ENCODE data around the gene B4GALNT1.

Gene B4GALNT1

DNA sequence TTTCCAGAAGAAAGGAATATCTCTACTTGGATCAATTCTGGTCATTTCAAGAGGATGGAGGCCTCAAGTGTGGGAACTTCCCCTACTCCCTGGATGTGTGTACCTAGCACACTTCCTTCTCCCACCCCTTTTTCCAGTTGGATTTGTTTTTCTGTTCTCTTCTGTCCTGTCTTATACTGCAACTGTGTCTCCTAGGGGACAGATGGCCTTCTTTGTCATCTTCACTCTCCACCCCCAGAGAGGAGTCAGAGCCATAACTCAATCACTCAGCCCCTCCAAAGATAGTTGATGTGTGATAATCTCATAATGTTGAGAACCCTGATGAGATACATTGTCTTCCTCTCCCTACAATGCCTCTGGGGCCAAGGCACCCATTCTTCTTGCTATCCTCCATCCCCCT, 30.5 kb downstream of the B4GALNT1 start:
- TF ChIP-seq, protein P1, sequence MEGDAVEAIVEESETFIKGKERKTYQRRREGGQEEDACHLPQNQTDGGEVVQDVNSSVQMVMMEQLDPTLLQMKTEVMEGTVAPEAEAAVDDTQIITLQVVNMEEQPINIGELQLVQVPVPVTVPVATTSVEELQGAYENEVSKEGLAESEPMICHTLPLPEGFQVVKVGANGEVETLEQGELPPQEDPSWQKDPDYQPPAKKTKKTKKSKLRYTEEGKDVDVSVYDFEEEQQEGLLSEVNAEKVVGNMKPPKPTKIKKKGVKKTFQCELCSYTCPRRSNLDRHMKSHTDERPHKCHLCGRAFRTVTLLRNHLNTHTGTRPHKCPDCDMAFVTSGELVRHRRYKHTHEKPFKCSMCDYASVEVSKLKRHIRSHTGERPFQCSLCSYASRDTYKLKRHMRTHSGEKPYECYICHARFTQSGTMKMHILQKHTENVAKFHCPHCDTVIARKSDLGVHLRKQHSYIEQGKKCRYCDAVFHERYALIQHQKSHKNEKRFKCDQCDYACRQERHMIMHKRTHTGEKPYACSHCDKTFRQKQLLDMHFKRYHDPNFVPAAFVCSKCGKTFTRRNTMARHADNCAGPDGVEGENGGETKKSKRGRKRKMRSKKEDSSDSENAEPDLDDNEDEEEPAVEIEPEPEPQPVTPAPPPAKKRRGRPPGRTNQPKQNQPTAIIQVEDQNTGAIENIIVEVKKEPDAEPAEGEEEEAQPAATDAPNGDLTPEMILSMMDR (IDR thresholded peaks at IDR 0.05; ENCODE audit: borderline replicate concordance, insufficient read depth, low read depth, low read length) = no peak
- H3K4me3 ChIP-seq (ENCODE audit: low read depth, low read length) = no peak overlapping the region

DNA sequence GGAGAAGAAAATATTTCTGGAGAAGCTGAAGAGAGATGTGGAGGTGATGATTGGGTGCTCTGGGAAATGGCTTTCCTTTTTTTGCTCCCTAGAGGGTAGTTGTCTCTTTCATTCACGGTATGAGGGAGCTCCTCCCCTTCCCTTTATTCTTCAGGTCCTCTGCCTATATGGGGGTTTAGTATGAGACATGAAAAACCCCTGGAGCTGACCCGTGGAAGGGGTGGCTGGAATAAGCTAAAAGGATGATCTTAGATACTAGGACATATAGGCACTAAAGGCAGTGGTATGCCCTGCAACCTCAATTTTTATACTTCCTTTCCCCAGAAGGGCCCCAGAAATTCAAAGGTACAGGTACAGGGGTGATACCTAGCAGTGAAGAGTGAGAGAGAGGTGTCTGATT, 32.6 kb downstream of the B4GALNT1 start:
- TF ChIP-seq, protein P1 (IDR thresholded peaks at IDR 0.05; ENCODE audit: borderline replicate concordance, insufficient read depth, low read depth, low read length) = no peak
- no peak overlapping the region for H3K4me3 ChIP-seq (ENCODE audit: low read depth, low read length)

DNA sequence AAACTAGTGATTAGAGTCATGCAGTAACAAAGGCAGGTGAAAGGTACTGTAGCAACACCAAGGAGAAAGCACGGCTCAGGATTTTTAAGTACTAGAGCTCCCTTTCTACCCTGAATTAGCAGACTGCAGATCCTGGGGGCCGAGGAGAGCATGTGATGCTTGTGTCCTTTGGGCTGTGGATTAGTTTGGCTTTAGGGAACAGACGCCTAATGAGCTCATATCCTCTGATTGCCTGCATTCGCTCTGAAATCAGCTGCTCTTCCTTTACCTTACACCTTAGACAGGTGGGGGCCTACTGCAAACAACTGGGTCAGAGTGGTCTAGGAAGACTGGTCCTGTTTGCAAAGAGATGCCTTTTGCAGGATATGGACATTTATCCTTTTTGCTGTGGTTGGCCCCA, 39.8 kb downstream of the B4GALNT1 start:
- no peak overlapping the region for H3K4me3 ChIP-seq (ENCODE audit: low read depth, low read length)
- TF ChIP-seq, protein P1 (IDR thresholded peaks at IDR 0.05; ENCODE audit: borderline replicate concordance, insufficient read depth, low read depth, low read length) = no peak

DNA sequence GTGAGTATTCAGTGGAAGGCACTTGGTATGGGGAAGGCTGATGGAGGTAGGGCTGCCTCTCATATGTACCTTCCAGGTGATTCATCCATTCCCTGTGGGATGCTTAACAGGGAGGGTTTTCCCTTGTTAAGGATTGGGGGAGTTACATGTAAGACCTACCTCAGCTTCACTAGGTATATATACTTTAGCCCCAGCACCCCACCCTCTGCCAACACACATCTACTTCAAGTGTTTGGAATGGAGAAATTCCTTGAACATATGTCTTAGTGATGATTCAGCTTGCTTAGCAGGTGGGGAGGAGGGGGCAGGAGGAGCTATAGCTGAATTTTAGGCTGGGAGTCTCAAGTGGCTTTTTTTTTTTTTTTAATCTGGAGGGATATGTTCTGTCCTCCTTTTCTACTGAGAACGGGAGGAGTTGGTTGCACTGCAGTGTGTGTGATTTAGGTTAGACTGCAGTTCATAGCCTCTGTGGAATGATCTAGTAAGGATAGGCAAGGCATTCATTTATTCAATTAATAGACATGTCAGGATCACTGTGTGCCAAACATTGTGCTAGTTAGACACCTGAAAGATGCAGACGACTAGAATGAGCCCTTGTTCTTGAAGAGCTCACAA, 40.3 kb downstream of the B4GALNT1 start:
- TF ChIP-seq, protein P1 (IDR thresholded peaks at IDR 0.05; ENCODE audit: borderline replicate concordance, insufficient read depth, low read depth, low read length) = no peak

DNA sequence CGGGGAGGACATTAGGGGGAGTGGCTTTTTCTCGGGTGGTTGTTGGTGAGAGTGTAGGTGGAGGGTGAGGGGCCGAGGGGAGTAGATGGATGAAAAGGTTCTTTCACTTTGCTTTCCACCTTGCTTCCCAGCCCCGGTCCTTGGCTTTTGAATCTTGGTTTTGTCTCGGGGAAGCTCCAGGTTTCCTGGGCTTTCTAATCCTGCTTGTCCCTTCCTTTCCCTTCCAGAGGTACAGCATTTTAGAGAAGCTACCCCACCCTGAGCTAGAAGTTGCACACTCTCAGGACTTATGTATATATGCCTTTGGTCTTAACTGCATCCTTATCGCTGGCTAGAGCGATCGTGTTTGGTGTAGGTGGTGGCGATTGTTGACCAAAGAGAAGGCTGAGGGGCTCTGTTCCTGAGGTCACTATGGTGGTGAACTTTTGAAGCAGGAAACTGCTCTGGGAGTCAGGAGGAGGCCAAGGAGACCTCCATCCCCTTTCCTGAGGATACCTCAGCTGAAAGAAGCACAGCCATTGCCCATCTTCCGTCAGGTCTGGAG, 41.1 kb downstream of the B4GALNT1 start:
- TF ChIP-seq, protein P1 (IDR thresholded peaks at IDR 0.05; ENCODE audit: borderline replicate concordance, insufficient read depth, low read depth, low read length) = no peak
- peak overlapping the region; percentile 92 for H3K4me3 ChIP-seq (ENCODE audit: low read depth, low read length)

More for the DNA sequence above, 40.3 kb downstream of the B4GALNT1 start:
- H3K4me3 ChIP-seq (ENCODE audit: low read depth, low read length) = no peak overlapping the region

DNA sequence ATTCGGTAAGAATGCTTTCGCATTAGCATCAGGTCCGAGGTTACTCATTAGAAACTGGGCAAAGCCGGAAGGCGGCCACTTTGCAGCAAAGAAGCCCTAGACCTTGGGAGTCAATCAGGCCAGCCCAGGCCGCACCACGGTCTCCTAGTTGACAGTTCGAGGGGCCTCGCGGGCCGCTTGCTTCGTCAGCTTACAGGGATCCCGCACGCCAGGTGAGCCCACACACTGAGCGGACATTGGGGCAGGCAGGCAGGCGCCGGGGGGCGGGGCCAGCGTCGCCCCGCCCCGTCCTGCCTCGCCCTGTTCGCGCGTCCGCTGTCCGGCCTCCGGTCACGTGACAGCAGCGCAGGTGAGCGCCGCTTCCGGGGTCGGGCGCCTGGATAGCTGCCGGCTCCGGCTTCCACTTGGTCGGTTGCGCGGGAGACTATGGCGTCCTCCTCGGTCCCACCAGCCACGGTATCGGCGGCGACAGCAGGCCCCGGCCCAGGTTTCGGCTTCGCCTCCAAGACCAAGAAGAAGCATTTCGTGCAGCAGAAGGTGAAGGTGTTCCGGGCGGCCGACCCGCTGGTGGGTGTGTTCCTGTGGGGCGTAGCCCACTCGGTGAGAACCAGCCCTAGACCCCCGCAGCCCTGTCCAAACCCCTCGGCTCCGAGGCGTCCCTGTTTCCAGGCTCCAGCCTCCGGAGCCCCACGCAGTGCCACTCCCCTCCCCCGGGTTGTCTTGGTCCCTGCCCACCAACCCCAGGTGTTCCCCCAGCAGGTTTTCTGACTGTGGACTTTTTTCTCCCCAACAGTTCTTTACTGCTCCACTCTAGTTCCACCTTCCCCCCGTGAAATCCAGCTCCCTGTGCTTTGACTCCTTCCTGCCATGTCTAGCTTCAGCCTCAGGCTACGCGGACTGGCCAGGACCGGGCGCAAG, 41.9 kb downstream of the B4GALNT1 start, which contains the start of gene PIP4K2C:
Gene PIP4K2C (plus strand): TSS at position 329 of the 918 bp plus-strand sequence. CDS start 98 bp downstream, at position 427.
- H3K4me3 ChIP-seq (ENCODE audit: low read depth, low read length) = peak within 1 kb of the TSS; percentile 92
- TF ChIP-seq, protein P1 (IDR thresholded peaks at IDR 0.05; ENCODE audit: borderline replicate concordance, insufficient read depth, low read depth, low read length) = no peak
